GM21528 (cell line): ENCODE measurements around the gene BCL7A.
"Not testable (repeated sequence)": the region's sequence is repeated elsewhere in the genome, so short reads cannot be mapped to it uniquely, and the experiment has no call there.

Experiments
- ATAC-seq: cut with Tn5 transposase; IDR thresholded peaks from one replicate; pipeline ENCODE4 v1.9.1; 2021; ENCODE audit warnings: mild to moderate bottlenecking, moderate library complexity; ENCODE audit not compliant: unreplicated experiment, low FRiP score

The BCL7A gene

DNA sequence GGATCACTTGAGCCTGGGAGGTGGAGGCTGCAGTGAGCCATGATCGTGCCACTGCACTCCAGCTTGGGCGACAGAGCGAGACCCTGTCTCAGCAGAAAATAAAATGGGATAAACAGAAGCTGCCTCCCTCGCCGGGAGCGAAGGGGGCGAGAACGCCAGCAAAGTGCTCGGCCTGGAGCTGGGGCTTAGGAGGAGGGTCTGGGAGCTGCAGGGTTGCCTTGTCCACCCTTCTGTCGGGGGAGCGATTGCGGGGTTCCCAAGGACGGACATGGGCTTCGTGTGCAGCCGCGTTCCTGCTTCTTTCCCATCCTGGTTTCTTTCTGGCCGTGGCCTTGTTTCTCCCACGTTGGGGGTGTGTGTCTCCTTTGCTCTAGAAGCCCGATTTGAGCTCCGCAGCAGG, 29.0 kb downstream of the BCL7A start:
- no peak for ATAC-seq

GRCh38 chr12:122051231-122051876, 29.7 kb downstream of the BCL7A start:
- ATAC-seq, result no peak

DNA sequence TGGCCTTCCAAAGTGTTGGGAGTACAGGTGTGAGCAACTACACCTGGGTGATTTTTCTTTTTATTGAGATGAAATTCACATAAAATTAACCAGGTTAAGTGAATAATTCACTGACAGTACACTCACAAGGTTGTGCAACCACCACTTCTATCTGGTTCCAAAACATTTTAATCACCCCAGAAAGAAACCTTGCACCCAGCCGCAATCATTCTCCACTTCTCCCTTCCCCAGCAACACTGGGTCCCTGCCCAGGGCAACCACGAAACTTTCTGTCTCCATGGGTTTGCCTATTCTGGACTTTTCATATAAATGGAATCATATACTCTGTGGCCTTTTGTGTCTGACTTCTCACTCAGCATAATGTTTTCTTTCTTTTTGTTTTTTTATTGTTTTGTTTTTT, 30.6 kb downstream of the BCL7A start:
- ATAC-seq, result no peak

GRCh38 chr12:122054842-122055520, 33.3 kb downstream of the BCL7A start:
- no peak for ATAC-seq

DNA sequence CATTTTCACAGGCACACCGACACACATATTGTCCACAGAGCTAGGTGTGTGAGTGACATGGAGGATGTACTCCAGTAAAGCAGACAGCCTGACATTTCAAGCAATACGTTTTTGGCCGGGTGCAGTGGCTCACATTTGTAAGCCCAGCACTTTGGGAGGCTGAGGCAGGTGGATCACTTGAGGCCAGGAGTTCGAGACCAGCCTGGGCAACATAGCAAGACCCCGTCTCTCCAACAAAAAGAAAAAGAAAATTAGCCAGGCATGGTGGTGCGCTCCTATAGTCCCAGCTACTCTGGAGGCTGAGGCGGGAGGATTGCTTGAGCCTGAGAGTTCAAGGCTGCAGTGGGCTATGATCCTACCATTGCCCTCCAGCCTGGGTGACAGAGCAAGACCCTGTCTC, 34.7 kb downstream of the BCL7A start:
- ATAC-seq, result not testable (repeated sequence)

- ATAC-seq, result no peak
These were observed 35.5 kb downstream of the BCL7A start for GRCh38 chr12:122057007-122057735.

DNA sequence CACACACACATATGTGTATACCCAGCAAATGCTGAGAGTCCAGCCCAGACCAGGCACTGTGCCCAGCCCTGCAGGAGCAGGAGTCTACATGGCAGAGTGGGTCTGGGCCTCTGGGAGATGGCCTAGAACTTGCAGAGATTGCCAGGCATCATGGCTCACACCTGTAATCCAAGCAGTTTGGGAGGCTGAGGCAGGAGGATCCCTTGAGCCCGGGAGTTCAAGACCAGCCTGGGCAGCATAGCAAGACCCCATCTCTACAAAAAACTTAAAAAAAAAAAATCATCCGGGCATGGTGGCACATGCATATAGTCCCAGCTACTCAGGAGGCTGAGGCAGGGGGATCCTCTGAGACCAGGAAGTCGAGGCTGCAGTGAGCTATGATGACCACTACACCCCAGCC, 36.1 kb downstream of the BCL7A start:
- ATAC-seq, result no peak

- ATAC-seq, result no peak
These were observed 37.0 kb downstream of the BCL7A start for GRCh38 chr12:122058549-122059149.

DNA sequence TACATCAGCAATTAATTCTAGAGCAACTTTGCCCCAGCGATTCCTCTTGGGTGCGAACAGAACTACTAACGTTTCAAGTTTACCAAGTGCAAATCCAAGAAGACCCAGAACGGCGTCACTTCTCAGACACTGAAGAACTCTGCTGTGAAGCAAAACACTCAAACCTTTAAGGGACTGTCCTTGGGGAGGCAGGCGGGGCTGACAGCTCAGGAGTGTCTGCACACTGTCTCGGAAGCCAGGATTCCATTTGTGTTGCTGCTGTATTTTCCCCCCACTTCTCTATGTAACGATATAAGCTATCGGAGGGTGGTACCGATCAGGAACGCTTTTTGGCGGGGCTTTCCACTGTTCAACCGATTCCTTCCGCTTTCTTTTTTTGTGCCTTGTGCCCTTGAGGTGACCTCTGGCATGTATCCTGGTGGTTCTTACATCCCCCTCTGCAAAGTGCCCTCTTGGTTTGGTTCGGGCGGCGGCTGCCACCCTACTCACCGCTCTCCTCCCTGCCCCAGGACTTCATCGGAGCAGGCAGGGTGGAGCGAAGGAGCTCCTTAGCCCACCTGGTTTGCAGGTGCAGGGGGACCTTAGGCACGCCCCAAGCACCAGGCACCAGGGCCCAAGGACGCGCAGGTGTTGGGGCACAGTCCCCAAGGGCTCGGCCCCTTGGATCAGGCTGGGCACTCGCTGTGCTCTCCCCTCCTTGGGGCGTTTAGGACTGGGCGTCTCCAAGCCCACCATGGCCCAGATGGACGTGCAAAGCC, 37.7 kb downstream of the BCL7A start:
- no peak for ATAC-seq

GRCh38 chr12:122060081-122060501, 38.4 kb downstream of the BCL7A start:
- no peak for ATAC-seq

DNA sequence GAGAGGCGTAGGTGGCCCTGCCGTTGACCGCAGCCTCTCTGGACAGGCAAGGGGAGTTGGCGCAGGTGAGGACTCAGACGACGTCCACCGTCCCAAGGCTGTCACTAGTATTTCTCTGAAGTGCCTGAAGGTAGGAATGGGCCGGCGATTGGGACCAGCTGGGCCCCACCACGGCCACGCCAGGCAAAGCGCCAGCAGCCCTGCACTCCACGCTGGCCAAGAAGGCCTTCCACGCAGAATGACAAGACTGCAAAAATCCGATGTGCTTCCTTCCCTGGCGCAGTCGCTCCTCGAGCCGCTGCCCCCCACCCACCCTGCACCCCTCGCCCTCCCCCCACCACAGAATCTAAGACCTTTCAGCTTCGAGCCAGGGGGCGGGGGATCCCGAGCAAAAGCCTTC, 39.6 kb downstream of the BCL7A start:
- ATAC-seq, result no peak

- ATAC-seq, result no peak
These were observed 41.4 kb downstream of the BCL7A start for GRCh38 chr12:122062832-122063693.

DNA sequence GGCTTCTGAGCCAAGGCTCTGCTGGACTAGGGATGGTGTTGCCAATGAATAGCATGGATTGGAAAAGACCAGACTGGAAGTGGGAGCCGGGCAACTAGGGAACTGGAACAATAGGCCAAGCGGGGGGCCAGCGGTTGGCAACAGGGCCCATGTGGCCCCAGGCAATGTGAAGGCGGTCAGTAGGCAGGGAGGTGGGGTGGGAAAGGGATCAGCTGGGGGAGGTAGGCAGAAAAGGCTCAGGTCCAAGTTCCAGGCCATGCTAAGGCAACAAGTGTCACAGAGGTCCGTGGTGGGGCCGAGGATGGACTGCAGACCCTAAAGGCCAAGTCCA, 42.0 kb downstream of the BCL7A start:
- ATAC-seq, result no peak

- no peak for ATAC-seq
These were observed 42.5 kb downstream of the BCL7A start for GRCh38 chr12:122064025-122064777.

DNA sequence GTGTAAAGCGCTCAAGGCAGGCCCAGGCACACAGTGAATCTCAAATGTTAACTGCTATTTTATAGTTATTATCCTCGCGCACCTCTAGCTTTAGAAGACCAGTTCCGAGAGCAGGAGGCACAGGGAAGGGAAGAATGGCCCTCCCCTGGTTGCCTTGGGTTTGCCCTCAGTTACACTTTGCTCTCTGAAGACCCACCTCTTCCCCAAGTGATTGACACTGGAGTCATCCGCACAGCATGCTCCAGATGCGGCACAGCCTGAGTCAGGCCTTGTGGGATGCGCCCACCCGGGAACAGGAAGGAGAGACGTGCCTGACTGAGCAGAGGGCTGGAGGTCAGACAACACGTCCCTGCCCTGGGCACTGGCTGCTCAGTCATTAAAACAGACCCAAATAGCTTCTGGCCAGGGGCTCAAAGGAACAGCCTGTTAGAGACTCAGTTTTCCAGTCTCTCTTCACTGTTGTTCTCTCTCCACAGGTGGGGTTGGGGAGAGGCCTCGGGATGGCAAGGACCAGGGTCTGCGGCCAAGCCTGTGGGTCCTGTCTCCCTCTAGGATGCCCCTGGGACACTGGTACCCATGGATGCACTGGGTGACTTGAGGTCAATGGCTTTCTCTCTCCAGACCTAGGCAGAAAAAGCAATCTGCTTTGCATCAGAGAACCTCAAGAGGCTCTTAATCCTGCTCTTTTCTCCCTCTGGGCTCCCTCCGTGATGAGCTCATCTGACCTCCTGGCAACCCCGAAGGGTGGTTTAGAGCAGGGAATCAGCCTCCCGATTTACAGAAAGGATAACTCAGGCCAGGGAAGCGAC, 43.3 kb downstream of the BCL7A start:
- no peak for ATAC-seq

DNA sequence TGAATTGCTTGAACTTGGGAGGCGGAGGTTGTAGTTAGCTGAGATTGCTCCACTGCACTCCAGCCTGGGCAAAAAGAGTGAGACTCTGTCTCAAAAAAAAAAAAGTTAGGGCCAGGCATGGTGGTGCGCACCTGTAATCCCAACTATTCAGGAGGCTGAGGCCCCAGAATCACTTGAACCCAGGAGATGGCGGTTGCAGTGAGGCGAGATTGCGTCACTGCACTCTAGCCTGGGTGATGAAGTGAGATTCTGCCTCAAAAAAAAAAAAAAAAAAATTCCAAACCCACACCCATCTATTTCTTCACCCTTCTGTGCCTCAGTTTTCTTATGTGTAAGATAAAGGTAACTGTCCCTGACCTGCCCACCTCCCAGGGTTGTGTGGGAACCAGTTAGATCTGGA, 45.9 kb downstream of the BCL7A start:
- ATAC-seq, result no peak

- ATAC-seq, result peak; percentile 71
These were observed 46.3 kb downstream of the BCL7A start for GRCh38 chr12:122067966-122068365.
